H1 (cell line): ENCODE results near the gene ZSCAN5A.
A peak's percentile ranks its signal among the peaks of the same experiment; 100 is the strongest.

Experiments used
- ASH2L ChIP-seq: fragments of 200-600, 300-600 bp; sonication (generic); IDR thresholded peaks from one replicate; pipeline ENCODE4 v1.7.1; 2017; ENCODE audit warnings: low read length
- CTCF ChIP-seq, 3 experiments: IDR thresholded peaks; 1 replicate in 2 of 3; 2 replicates in 1 of 3; pipeline versions ENCODE4 v1.5.1 to v1.6.1; 2011; ENCODE audit warnings: low read length in 3 of 3, mild to moderate bottlenecking in 3 of 3, inconsistent platforms in 2 of 3, low read depth in 1 of 3, moderate library complexity in 1 of 3; ENCODE audit not compliant: insufficient read depth in 1 of 3; ENCODE audit errors: control extremely low read depth in 1 of 3
- POLR2A ChIP-seq, 2 experiments: IDR thresholded peaks; 1 replicate in 1 of 2; 2 replicates in 1 of 2; pipeline ENCODE4 v1.6.1; 2011; ENCODE audit warnings: low read depth in 2 of 2, low read length in 2 of 2, mild to moderate bottlenecking in 2 of 2; ENCODE audit errors: control extremely low read depth in 1 of 2
- RAD21 ChIP-seq, 2 experiments: IDR thresholded peaks in 1 of 2; conservative IDR thresholded peaks in 1 of 2; 2 replicates each; pipeline ENCODE4 v1.6.1; 2011; ENCODE audit warnings: low read depth in 2 of 2, low read length in 2 of 2, improper control_type of control experiment in 1 of 2, inconsistent platforms in 1 of 2, mild to moderate bottlenecking in 1 of 2, moderate library complexity in 1 of 2
- YY1 ChIP-seq: IDR thresholded peaks from 2 replicates; pipeline ENCODE4 v1.6.1; 2011; ENCODE audit warnings: low read depth, mild to moderate bottlenecking, low read length

GRCh38 chr19:56348289-56348877 lies 33.7 kb upstream of the ZSCAN5A start:
- TF ChIP-seq CTCF (IDR thresholded peaks at IDR 0.05; ENCODE audit: control extremely low read depth in 1 of 3, insufficient read depth in 1 of 3, low read depth in 1 of 3, low read length in 3 of 3), result peak in 2 of 3 experiments; percentile 46 to 72; a peak in 3 of 4 replicates
- TF ChIP-seq RAD21 (IDR thresholded peaks at IDR 0.05 in 1 of 2, conservative IDR thresholded peaks at IDR 0.05 in 1 of 2; ENCODE audit: low read depth in 2 of 2, low read length in 2 of 2), result peak in 1 of 2 experiments; percentile 18; a peak in 2 of 4 replicates
- TF ChIP-seq YY1, result no peak
- no peak for TF ChIP-seq ASH2L
- TF ChIP-seq POLR2A (IDR thresholded peaks at IDR 0.05; ENCODE audit: control extremely low read depth in 1 of 2, low read depth in 2 of 2, low read length in 2 of 2), result no peak
